ENCODE measurements around the gene ABHD14A.
"Not testable (repeated sequence)": the region's sequence is repeated elsewhere in the genome, so short reads cannot be mapped to it uniquely, and the experiment has no call there.

The ABHD14A gene

DNA sequence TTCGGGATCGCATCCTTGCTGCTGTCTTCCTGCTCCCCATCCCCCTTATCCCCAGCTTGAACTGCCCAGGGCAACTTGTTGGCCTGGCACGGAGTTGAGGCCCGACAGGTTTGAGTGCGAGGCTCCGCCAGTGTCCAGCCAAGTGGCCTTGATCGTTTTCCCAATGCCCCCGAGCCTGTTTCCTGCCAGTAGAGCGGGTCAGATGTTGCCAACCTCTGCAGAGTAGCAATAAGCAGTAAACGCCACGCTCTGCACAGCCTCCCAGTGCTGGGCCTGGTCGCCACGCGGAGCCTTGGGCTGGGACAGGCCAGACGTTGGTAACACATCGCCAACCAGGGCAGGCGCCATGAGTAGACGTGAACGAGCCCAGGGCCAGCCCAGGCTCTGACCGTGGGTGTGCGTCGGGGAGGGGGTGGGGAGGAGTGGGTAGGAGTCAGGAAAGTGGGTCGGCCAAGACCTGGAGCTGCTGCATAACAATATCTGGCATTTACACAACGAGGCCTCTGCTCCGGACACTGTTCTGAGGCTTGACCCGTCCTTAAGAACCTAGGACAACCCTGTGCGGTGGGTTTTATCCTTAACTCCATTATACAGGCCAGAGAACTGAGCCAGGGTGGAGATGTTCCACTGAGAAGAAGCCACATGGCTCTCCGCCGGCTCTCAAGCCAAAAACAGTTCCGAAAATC is 444 bp upstream of the ABHD14A start:
- no peak for DNase-seq (ENCODE audit: low read depth)

DNA sequence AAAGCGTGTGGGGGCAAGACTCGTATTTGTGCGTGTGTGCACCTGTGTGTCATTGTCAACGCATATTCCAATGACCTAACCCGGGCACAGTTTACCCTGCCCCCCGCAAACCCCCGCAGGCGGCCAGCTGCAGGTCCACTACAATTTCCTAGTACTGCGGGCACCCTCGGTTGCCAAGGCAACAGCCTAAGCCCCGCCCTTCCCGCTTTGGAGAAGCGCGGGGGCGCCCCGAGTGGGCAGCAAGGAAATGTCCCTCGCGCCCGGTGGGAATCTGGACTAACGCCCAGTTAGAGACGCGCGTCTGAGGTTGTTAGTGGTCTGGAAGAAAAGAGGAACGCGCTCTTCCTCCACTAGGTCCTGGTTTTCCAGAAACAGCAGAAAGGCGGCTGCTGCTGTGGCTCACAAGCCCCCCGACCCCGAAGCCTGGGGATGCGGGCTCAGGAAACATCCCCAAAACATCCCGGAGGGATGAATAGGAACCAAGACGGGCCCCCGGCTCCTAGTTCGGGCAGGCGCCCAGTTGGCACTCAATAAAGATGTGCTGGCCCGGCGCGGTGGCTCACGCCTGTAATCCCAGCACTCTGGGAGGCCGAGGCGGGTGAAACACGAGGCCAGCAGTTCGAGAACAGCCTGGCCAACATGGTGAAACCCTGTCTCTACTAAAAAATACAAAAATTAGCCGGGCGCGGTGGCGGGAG is 1.1 kb downstream of the ABHD14A start:
- no peak for DNase-seq (ENCODE audit: low read depth)

DNA sequence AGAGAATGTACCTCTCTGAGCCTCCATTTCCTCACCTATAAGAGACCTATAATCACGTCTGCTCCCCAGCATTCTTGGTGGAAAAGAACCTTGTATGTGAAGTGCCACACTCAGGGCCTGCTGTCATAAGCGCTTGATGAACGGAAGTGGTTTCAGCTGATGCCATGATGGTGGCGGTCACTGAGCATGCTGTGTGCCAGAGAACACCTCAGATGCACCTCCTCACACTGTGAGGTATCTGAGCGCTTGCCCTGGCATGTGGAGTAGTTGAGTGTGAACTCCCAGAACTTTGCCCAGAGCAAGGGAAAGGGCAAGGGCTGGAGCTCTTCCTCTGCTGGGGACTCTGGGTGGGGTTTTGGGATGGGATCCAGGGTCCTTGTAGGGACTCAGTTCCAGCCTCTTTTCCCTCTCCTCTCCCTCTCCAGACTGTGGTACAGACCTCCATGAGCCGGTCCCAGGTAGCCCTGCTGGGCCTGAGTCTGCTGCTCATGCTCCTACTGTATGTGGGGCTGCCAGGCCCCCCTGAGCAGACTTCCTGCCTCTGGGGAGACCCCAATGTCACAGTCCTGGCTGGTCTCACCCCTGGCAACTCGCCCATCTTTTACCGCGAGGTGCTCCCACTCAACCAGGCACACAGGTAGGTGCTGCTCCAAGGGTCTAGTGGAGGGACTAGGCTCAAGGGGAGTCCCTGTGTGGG is 2.7 kb downstream of the ABHD14A start:
- DNase-seq (ENCODE audit: low read depth), result no peak

DNA sequence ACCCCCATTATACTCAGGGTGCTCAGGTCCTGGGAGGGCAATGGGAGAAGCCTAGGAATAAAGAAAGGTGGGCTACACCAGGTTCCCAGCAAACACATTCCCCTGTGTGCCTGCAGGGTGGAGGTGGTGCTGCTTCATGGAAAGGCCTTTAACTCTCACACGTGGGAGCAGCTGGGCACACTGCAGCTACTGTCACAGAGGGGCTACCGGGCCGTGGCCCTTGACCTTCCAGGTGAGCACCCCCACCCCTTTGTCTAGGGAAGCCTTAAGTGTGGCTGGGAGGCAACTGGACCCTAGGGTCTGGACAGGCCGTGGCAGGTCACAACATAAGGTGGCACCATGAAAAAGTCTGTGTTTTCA is 3.3 kb downstream of the ABHD14A start:
- DNase-seq (ENCODE audit: low read depth), result no peak

DNA sequence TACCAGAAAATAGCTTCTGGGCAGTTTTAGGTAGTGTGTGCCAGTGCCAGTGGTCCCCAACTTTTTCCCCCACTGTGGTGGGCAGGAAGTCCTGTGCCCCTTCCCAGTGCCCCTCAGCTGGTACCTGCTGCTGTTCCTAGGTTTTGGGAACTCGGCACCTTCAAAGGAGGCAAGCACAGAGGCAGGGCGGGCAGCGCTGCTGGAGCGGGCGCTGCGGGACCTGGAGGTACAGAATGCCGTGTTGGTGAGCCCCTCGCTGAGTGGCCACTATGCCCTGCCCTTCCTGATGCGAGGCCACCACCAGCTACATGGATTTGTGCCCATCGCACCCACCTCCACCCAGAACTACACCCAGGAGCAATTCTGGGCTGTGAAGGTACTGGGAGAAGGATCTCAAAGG is 5.4 kb downstream of the ABHD14A start:
- no peak for DNase-seq (ENCODE audit: low read depth)

DNA sequence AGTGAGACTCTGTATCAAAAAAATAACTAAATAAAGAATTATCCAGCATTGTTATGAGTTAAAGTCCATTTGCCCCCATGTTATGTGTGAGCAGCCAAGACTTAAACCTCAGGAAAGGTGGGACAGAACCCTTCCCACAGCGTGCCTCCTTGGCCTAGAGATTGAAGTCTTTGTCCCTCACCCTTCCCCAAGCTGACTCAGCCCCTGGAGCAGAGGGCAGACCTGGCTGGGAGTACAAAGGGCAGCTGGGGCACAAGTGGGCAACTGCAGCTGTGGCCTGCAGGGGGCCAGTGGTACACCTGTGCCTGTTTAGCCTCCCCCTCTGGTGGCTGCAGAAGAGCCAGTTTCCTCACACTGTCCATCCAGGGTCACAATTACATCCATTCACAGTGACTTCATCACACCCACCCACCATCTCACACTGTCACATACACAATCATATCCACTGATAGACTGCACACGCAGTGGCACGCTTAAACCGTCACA is 7.5 kb downstream of the ABHD14A start:
- DNase-seq (ENCODE audit: low read depth), result no peak

DNA sequence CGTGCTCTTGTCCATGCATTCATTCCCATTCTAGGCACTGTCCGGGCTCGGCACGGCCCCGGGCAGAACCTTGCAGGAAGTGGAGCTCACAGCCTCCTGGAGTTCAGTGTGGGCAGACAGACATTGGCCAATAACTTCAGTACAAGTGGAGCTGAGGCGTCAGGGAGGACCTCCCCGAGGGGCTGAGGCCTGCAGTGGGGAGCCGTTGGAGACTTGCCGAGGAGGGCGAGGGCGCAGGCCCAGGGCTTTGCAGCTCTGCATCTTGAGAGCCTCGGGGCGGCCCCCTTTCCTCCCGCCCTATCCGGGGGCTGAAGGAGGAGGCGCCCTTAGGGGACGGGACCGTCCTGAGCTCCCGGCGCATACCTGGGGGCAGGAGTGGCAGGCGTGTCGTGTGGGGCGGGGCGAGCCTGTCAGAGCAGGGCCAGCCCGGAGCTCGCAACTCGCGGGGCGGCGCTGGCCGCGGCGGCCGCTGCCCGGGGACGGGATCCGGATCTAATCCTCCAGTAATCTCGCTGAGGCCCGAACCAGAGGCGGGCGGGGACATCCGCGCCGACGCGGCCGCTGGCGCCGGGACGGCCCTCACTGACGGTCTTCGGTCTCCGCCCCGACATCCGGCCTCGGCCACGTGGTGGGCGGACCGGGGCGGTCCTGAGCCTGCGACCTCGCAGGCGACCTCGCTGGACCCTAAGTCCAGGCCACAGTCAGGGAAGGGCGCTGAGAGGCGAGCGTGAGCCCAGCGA is 8.1 kb downstream of the ABHD14A start, which contains the start of gene ACY1:
ACY1 (plus strand) TSS at position 698 of the 740 bp plus-strand sequence. CDS start 530 bp downstream, outside the sequence.
- peak; percentile 54 for DNase-seq (ENCODE audit: low read depth)

DNA sequence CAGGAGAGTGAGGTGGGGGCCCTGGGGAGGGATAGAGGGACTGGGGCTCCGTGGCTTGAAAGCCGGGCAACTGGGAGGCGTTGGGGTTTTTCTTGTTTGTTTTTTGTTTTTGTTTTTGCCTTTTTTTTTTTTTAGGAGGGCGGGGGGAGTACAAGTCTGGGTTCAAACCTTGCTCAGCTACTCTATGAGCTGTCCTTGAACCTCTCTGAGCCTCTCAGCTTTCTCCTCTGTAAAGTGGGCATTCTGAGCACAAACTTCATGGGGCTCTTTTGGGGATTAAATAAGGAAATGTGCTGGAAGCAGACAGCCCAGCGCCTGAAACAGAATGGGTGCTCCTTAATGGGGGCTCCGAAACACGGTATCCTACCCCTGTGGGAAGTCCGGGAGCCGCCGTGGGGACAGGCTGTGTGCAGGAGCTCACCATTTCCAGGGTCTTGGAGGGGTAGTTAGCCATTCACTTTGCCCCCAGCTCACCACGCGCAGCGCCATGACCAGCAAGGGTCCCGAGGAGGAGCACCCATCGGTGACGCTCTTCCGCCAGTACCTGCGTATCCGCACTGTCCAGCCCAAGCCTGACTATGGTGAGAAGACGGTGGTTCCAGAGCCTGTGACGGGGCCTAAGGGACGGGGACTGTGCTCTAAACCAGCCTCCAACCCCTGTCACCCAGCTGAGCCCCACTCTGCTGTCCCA is 8.9 kb downstream of the ABHD14A start:
- no peak for DNase-seq (ENCODE audit: low read depth)

DNA sequence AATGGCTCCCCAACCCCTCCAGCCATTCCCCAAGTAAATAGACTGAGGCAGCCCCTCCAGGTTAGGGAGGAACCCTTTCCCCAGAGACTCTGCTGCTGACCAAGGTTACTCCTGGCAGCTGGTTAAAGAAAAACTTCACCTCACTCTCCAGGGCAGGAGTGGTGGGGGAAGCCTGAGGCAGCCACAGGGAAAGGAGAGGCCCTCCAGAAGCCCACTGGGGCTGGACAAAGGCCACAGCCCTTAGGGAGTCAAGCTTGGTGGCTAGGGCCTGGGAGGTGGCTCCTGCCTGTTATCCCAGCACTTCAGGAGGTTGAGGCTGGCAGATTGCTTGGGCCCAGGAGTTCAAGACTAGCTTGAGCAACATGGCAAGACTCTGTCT is 9.4 kb downstream of the ABHD14A start:
- DNase-seq (ENCODE audit: low read depth), result no peak

DNA sequence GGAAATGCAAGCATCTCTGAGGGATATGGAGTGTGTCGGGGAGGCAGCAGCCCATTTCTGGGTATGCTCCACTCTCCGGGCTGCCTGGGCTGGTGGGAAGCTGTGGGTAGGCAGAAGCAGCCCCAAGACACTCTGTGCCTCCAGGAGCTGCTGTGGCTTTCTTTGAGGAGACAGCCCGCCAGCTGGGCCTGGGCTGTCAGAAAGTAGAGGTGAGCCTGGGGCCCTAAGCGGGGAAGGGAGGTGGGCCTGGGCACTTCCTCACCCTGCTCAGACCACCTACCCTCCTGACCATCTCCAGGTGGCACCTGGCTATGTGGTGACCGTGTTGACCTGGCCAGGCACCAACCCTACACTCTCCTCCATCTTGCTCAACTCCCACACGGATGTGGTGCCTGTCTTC is 10.2 kb downstream of the ABHD14A start:
- DNase-seq (ENCODE audit: low read depth), result no peak

DNA sequence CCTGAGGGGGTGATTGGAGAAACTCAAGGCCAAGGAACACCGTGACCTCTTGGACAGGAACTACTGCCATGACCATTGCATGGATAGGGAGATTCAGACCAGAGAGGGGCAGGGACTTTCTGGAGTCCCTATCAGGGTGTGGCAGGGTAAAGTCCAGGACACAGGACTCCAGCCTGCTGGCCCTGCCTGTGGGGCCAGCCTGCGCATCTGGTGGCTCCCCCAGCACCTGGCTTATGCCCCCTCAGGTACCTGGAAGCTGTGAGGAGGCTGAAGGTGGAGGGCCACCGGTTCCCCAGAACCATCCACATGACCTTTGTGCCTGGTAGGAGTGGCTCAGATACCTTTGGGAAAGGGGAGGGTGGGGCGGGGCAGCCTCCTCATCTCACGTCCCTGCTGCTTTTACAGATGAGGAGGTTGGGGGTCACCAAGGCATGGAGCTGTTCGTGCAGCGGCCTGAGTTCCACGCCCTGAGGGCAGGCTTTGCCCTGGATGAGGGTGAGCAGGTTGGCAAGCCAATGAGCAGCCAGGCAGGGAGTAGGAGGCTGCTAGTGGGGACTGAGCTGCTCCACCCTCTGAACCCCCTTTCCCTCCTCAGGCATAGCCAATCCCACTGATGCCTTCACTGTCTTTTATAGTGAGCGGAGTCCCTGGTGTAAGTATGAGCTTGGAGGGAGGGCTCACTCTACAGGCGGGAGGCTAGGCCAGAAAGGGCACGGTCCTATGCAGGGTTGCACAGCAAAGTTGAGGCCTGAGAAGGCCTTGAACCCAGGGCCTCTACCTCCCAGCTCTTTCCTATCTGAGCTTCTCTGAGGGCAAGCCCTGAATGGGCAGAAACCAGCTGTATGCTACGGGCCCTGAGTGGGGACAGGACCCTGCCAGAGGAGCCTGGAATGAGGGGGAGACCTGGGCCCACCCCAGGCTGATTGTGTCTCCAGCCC is 11.4 kb downstream of the ABHD14A start:
- DNase-seq (ENCODE audit: low read depth), result no peak

DNA sequence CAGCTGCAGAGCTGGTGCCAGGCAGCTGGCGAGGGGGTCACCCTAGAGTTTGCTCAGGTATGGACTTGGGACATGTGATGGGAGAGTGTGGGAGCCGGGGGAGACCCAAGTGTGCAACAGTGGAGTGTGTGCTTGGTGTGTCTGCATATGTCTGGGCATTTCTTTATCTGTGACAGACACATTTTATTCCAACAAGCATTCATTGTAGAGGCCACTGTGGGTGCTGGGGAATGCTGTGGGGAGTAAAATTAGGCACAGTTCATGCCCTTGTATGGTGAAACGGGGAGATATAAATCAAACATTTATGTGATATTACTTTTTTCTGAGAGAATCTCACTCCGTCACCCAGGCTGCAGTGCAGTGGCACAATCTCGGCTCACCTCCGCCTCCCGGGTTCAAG is 12.7 kb downstream of the ABHD14A start:
- DNase-seq (ENCODE audit: low read depth), result no peak

DNA sequence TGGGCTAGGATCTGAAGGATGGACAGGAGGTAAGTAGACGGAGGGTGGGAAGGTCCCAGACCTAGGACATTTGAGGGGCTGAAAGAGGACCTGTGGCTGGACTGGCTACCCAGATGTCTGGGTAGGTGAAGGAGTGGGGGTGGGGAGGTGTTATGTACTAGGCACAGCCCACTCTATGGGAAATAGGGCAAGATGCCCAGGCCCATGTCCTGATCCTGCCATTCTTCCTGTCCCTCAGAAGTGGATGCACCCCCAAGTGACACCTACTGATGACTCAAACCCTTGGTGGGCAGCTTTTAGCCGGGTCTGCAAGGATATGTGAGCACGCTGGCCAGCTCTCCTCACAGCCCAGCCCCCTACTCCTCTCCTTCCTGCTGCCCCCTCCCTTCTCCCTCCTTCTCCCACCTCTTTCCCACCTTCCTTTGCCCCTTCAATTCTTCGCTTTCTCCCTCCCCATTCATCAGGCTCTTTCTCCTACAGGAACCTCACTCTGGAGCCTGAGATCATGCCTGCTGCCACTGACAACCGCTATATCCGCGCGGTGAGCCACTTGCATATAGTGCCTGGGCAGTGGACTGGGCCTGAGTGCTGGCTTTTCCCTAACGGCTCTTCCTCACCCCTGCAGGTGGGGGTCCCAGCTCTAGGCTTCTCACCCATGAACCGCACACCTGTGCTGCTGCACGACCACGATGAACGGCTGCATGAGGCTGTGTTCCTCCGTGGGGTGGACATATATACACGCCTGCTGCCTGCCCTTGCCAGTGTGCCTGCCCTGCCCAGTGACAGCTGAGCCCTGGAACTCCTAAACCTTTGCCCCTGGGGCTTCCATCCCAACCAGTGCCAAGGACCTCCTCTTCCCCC is 13.7 kb downstream of the ABHD14A start:
- no peak for DNase-seq (ENCODE audit: low read depth)

DNA sequence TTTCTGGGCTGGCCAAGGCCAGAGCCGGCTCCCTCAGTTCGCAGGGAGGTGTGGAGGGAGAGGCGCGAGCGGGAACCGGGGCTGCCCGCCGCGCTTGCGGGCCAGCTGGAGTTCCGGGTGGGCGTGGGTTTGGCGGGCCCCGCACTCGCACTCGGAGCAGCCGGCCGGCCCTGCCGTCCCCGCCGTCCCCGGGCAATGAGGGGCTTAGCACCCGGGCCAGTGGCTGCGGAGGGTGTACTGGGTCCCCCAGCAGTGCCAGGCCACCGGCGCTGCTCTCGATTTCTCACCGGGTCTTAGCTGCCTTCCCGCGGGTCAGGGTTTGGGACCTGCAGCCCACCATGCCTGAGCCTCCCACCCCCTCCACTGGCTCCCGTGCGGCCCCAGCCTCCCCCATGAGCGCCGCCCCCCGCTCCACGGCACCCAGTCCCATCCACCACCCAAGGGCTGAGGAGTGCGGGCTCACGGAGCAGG is 15.7 kb downstream of the ABHD14A start:
- not testable (repeated sequence) for DNase-seq (ENCODE audit: low read depth)

DNA sequence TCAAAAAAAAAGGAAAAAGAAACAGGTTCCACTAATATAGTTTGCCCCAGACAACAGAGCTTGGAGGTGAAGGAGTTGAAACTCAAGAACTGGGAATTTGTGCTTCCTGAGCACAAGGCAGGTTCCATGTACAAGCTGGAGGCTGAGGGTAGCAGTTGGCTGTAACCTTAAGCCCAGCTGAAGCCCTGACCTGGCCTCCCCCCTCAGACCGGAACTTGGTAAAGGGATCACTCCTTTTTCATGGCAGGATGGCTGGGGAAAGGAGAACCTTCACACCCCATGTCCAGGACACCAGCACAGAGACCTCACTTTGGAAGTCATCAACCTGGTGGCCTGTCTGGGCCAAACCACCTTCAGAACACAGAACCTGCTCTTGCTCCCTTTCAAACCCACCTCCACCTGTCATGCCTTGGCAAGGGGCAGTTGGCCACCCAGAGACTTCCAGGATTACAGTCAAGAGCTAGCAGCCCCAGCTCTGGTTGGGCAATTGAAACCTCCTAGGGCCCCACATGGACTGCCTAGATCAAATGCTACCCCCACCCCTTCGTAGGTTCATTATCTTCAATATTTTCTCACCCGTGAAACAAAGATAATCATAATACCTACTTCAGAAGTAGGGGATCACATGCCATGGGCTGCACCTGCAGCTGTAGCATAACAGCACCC is 17.3 kb downstream of the ABHD14A start:
- DNase-seq (ENCODE audit: low read depth), result no peak

DNA sequence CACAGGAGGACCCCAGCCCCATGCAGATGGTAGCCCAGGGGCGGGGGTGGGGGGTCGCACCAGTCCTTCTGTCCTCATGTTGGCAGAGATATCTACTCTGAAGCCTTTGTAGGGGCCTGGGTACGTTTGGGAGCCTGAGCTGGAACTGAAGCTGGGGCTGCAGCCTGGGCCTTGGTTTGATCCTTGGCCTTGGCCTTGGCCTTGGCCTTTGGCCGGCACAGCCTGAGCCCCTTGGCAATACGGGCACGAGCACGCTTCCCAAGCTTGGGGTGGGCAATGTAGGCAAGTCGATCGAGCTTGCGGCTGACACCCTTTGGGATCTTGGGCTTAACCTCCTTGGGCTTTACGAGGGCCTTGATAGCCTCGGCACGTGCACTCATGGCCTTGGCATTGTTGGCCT is 18.8 kb downstream of the ABHD14A start:
- DNase-seq (ENCODE audit: low read depth), result not testable (repeated sequence)

DNA sequence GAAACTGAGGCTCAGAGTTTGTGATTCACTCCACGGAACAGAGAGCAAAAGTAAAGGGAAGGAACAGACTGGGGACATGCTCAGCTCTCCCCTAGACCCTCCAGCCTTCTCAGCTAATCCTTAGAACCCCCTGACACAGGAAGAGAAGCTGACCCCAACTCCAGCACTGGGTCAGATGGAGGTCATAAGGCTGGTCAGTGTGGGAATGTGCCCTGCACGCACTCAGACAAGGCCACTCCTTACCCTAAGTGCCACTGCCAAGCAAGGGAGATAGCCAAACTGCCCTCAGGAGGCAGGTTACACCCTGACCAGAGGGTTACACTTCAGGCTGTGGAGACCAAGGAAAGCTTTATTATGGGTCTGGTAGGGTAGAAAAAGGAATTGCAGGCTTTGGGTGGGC is 19.7 kb downstream of the ABHD14A start:
- no peak for DNase-seq (ENCODE audit: low read depth)

DNA sequence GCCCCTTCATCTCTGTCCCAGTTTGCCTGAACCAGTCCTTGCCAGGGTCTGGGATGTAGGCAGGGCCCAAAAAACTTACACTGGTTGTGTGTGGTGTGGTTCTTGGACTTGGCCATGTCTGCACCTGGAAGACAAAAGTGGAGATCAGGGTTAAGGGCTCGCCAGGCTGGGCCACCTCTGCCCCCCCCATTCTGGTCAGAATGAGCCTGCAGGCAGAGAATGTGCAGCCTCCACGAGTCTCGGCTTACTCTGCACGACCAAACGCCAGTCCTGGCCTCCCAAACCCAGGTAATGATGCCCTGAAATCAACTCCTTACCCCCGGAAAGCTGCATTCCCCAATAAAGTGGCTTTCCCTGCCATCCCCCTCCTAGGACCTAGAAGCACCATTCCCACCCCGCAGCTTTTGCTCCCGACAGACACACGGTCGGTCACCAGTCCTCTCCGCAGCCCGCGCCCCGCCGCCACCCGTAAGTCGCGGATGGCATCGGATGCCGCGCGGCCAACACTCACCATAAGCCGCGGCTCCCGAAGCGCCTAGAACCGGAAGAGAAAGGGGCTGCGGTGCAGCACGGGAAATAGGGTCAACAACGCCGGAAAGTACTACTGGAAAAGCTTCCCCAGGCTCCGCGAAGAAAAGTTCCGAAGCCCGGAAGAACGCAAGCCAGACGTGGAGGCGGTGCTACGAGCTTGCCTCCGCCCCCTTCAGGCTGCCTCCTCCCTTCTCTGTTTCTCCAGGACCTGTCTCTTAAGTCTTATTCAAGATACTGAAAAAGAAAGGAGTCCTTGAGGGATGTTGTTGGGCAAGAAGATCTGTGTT is 20.7 kb downstream of the ABHD14A start, which contains the start of gene RPL29:
RPL29 (minus strand) TSS at position 550 of the 818 bp plus-strand sequence; CDS start at position 116, 434 bp downstream.
- peak; percentile 84 for DNase-seq (ENCODE audit: low read depth)

Measured in activated T-cell treated with anti-CD3 and anti-CD28 coated beads for 1 hour (primary cell).